LHCN-M2 (cell line): ENCODE results near the gene CCR8. TPM values are rescaled to one million over a fixed set of nuclear protein-coding genes. Genes with fewer than 3 reads are reported as not detected.
"Not testable (repeated sequence)": the region's sequence is repeated elsewhere in the genome, so short reads cannot be mapped to it uniquely, and the experiment has no call there.

Experiments used
- DNase-seq: peaks from one replicate; pipeline ENCODE4 v3.0.0-alpha.2; 2012; ENCODE audit warnings: low read depth
- total RNA-seq: library from RNA; depleted of rRNA; stranded (reverse); fragments of >200 nt; gene quantifications from 2 replicates; pipeline ENCODE4 v1.2.3, GENCODE V29; 2014; rRNA removed

Gene CCR8
- total RNA-seq, 1 experiment from 2014 or later, result not detected

GRCh38 chr3:39347586-39347876 lies 18.0 kb downstream of the CCR8 start:
- DNase-seq, result no peak

GRCh38 chr3:39349080-39349479 lies 19.6 kb downstream of the CCR8 start:
- no peak for DNase-seq

GRCh38 chr3:39350714-39351113 lies 21.2 kb downstream of the CCR8 start:
- DNase-seq, result no peak

GRCh38 chr3:39351134-39351533 lies 21.6 kb downstream of the CCR8 start:
- DNase-seq, result not testable (repeated sequence)

GRCh38 chr3:39353168-39353927 lies 23.8 kb downstream of the CCR8 start:
- DNase-seq, result not testable (repeated sequence)

GRCh38 chr3:39358333-39358732 lies 28.8 kb downstream of the CCR8 start:
- DNase-seq, result no peak

GRCh38 chr3:39361252-39361927 lies 31.9 kb downstream of the CCR8 start:
- DNase-seq, result no peak

- DNase-seq, result no peak
Observed at GRCh38 chr3:39362192-39362591, 32.7 kb downstream of the CCR8 start.

- no peak for DNase-seq
Observed at GRCh38 chr3:39362812-39363211, 33.3 kb downstream of the CCR8 start.

GRCh38 chr3:39370450-39370849 lies 40.9 kb downstream of the CCR8 start:
- not testable (repeated sequence) for DNase-seq

- no peak for DNase-seq
Observed at GRCh38 chr3:39372833-39373232, 43.3 kb downstream of the CCR8 start.

- DNase-seq, result no peak
Observed at GRCh38 chr3:39376959-39377634, 47.6 kb downstream of the CCR8 start.

- peak; percentile 11 for DNase-seq
Observed at GRCh38 chr3:39378088-39378487, 48.6 kb downstream of the CCR8 start.

- no peak for DNase-seq
Observed at GRCh38 chr3:39378957-39379777, 49.7 kb downstream of the CCR8 start.

GRCh38 chr3:39379778-39380155 lies 50.3 kb downstream of the CCR8 start:
- no peak for DNase-seq

GRCh38 chr3:39381432-39381831 lies 51.9 kb downstream of the CCR8 start:
- no peak for DNase-seq

Other genes starting within 250 kb of the CCR8 start
- 46.2 and 50.2 TPM in 2 replicates for gene GORASP1, start 222.1 kb upstream of the CCR8 start, total RNA-seq
- gene TTC21A, start 222.0 kb upstream of the CCR8 start, total RNA-seq, result 1.3 and 1.5 TPM in 2 replicates
- 13.0 and 18.9 TPM in 2 replicates for gene CSRNP1, start 176.1 kb upstream of the CCR8 start, total RNA-seq
- gene XIRP1, start 137.1 kb upstream of the CCR8 start, total RNA-seq, result 0.71 and 4.1 TPM in 2 replicates
- gene CX3CR1, start 49.7 kb upstream of the CCR8 start, total RNA-seq, result not detected in 2 replicates
- 27.6 and 28.3 TPM in 2 replicates for gene SLC25A38, start 53.7 kb downstream of the CCR8 start, total RNA-seq
- 1,666 and 1,777 TPM in 2 replicates for gene RPSA, start 77.0 kb downstream of the CCR8 start, total RNA-seq
- not detected in 2 replicates for gene MOBP, start 138.0 kb downstream of the CCR8 start, total RNA-seq